Fibroblast of pulmonary artery (primary cell): Measurements from ENCODE around the gene GPR101.
"Not testable (repeated sequence)": the region's sequence is repeated elsewhere in the genome, so short reads cannot be mapped to it uniquely, and the experiment has no call there.

Experiments used
- DNase-seq: peaks from one replicate; pipeline ENCODE4 v3.0.0-alpha.2; 2010; ENCODE audit warnings: low read depth
- H3K4me3 ChIP-seq: replicated peaks from 2 replicates; pipeline ENCODE4 v1.5.1; 2011; ENCODE audit warnings: low read depth, mild to moderate bottlenecking, control low read depth, low read length, moderate library complexity
- TF ChIP-seq, protein P1 (sequence below): IDR thresholded peaks from 2 replicates; pipeline ENCODE4 v1.5.1; 2011; ENCODE audit warnings: mild to moderate bottlenecking, control low read depth, low read length, inconsistent platforms; ENCODE audit errors: missing control alignments

Gene GPR101

DNA sequence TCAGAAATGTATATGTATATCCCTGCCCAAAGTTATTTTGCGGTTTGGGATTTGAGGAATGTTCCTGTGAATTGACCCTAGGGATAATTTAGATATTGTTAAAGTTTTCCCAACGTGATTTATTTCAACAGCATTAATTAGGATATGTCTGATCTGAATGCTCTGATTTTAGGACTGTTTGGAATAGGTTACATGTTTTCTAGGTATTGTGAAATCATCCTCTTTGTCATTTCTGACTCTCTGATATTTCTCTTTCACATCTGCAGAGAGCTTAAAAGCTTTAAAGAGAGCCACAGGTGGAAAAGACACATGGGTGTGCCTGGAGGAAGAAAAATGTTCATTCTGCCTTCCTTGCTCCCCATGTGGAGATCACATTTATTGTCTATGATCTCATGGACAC is 5.1 kb downstream of the GPR101 start:
- H3K4me3 ChIP-seq = no peak overlapping the region
- no peak for DNase-seq
- TF ChIP-seq, protein P1, sequence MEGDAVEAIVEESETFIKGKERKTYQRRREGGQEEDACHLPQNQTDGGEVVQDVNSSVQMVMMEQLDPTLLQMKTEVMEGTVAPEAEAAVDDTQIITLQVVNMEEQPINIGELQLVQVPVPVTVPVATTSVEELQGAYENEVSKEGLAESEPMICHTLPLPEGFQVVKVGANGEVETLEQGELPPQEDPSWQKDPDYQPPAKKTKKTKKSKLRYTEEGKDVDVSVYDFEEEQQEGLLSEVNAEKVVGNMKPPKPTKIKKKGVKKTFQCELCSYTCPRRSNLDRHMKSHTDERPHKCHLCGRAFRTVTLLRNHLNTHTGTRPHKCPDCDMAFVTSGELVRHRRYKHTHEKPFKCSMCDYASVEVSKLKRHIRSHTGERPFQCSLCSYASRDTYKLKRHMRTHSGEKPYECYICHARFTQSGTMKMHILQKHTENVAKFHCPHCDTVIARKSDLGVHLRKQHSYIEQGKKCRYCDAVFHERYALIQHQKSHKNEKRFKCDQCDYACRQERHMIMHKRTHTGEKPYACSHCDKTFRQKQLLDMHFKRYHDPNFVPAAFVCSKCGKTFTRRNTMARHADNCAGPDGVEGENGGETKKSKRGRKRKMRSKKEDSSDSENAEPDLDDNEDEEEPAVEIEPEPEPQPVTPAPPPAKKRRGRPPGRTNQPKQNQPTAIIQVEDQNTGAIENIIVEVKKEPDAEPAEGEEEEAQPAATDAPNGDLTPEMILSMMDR = no peak

DNA sequence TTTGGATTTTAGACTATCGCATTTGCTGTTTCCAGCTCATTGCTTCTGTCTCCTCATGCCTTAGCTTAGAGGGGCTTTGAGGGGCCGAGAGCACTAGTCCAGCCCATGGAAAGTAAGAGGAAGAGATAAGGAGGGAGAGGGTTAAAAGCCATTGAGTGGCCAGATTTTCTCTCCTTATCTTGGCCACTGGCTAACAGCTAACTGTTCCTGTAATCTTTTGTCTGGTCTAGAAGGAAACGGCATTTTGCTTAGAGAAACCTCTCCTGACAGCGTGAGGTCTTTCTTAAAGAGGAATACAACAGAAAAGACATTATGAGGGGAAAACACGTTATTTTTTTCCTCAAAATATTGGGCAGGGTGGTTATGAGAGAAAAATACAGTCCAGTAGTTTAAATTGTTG is 7.9 kb downstream of the GPR101 start:
- TF ChIP-seq, protein P1 = no peak
- H3K4me3 ChIP-seq = no peak overlapping the region
- DNase-seq = no peak

DNA sequence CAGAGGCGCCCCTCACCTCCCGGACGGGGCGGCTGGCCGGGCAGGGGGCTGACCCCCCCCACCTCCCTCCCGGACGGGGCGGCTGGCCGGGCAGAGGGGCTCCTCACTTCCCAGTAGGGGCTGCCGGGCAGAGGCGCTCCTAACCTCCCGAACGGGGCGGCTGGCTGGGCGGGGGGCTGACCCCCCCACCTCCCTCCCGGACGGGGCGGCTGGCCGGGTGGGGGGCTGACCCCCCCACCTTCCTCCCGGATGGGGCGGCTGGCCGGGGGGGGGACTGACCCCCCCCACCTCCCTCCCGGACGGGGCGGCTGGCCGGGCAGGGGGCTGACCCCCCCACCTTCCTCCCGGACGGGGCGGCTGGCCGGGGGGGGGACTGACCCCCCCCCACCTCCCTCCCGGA is 33.6 kb downstream of the GPR101 start:
- DNase-seq, H3K4me3 ChIP-seq: not testable (repeated sequence)

DNA sequence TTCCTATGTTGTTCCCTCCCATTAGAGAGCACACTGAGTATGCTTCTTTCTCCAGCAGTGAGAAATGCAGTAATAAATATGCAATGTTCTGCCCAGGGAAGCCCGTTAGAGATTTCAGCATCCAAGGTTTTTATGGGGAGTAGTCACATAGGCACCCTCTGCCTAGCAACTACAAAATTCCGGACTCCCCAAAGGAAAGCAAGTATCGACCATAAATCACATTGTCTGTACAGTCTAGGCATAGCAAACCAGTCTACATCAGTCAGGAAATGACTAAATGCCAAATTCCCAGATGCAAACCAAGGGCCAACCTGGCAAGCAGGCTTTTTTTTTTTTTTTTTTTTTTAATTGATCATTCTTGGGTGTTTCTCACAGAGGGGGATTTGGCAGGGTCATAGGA is 34.8 kb downstream of the GPR101 start:
- DNase-seq = no peak
- TF ChIP-seq, protein P1 = no peak

More for the DNA sequence above, 34.8 kb downstream of the GPR101 start:
- H3K4me3 ChIP-seq = no peak overlapping the region
